ENCODE results near the gene NOX1.

NOX1 gene

DNA sequence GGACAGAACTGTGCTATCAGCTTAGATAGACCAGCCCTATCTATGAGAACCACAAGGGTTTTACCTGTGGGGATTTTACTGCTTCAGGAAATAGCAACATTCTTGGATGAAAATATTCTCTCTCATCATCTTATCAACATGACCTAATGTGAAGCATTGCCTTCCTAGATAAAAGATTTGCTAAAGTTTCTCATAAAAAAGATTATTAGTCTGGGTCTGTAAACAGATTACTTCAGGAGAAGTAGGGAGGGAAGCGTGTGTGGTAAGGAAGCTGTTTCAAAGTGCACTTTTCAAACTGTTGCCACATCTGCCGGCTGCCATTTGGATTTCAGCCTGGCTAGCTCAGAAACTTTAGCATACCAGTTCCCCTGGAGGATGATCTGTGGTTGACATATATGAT lies at the start of gene NOX1:
Gene NOX1, minus strand, starts transcription at position 35 of the 400 bp plus-strand sequence. CDS start 220 bp downstream, outside the sequence.
- DNase-seq: no peak

DNA sequence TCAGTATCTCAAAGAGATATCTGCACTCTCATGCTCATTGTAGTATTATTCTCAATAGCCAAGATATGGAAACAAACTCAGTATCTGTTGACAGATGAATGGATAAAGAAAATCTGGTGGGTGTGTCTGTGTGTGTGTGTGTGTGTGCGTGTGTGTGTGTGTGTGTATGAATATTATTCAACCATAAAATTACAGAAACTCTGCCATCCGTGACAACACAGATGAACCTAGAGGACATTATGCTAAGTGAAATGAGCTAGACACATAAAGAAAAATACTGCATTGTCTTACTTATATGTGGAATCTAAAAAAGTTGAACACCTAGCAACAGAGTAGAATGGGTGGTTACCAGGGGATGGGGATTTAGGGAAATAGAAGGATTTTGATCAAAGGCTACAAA lies 41.4 kb upstream of the NOX1 start:
- no peak for DNase-seq

DNA sequence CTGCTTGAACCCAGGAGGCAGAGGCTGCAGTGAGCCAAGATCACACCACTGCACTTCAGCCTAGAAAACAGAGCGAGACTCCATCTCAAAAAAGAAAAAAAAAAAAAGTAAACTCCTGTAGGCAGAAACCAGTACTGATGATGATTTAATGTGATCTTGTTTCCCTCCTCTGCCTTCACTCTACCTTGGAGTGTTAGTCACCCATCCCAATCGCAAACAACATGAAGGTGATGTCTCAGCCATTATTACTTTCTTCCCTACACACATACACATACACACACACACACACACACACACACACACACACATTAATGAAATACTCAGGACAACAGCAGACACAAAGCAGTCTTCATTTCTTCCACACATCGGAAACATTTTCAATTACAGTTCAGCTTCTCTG lies 39.0 kb upstream of the NOX1 start:
- DNase-seq: no peak

DNA sequence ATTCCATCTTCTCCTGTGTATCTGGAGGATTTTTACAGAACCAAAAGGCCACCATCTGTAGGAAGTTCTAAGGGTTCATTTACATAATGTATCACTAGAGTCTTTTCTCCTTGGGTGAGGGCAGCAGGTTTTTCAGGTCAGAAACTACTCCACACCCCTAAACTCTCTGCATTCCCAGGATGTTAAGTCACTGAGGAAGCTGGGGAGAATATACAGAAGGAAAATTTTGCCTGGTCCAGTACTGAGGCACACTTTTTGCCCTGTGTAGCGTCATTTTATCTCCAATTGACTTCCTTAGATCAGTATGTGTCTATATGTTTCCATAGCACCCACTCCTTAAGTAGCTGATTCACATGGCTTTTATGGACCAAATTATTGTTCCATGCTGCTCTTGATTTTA lies 37.6 kb upstream of the NOX1 start:
- no peak for DNase-seq

DNA sequence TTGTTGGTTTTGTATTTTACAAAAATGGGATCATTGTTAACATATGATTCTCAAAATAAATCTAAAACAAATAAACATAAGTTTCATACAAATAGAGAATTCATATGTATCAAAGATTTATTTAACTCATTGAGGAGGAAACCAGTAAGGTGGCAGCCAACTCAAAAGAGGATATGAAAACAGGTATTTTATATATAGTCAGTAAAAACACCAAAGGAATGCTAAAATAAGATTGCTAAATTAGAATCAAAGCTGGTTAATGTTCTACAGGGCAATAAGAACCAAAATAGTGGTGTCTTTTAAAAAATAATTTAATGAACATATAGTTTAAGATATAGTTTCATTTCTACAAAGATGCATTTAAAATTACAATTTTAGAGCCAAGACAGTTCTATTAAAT lies 31.5 kb upstream of the NOX1 start:
- DNase-seq: no peak

DNA sequence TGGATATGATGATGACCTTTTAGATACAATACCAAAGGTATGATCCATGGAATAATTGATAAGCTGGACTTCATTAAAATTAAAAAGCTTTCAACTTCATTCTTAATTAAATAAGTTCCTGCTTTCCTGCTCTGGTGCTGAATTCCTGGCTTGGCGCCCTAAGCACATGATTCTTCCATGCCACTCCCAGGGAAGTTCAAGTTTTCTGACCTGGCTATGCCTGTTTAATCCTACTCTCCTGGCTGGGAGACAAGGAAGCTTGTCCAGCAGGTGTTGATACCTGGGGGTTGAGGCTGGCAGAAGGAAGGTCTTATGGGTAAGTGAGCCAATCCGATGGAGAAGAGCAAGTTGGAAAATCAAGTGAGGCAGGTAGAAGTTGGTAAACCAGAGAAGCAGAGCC lies 30.3 kb upstream of the NOX1 start:
- DNase-seq: no peak

DNA sequence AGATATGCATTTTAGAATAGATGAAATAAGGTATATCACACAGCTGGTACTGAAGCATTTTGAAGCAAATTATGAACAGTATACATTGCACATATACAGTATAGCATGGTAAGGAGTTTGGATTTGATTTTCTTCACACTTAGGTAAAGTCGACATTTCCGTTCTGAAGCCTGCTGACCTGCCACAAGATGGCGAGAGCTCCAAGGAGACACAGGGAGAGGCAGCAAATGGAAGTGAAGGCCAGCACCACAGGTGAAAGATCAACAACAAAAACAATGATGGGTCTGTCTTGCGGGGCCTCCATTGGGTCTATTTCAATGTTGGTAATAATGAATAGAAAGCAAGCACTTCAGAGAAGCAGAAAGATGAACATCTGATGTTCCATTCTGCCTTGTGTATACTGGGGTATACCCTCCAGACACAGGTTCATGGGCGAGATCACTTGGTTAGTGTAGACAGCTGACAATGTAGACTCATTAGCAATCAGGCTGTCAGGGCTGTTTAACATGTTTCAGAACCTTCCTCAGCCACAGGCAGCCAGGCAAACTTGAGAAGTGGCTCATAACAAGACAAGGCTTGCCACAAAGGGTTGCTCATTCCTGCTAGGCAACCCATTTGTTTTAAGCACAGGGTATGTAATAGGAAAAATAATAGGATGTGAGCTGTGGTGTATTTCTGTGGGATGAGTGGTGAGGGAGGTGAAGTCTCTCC lies 21.4 kb upstream of the NOX1 start:
- peak; percentile 50 for DNase-seq

DNA sequence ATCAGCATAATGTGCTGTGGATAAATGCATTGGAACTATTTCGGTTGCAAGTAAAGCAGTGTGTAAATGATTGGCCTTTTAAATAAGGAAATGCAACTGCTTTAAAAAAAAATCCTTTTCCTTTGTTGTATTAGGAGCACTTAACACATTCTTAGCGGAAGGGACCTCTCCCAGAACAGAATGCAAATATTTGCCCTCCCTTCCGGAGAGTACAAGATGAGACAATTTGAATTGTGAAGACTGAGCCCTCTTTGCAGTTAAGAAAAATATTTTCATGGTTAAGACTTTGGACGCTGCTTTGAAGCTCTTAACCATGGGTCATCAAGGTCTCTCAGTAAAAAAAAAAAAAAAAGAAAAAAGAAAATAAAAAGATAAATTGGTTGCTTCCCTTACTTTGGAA lies 9.5 kb upstream of the NOX1 start:
- DNase-seq: no peak

DNA sequence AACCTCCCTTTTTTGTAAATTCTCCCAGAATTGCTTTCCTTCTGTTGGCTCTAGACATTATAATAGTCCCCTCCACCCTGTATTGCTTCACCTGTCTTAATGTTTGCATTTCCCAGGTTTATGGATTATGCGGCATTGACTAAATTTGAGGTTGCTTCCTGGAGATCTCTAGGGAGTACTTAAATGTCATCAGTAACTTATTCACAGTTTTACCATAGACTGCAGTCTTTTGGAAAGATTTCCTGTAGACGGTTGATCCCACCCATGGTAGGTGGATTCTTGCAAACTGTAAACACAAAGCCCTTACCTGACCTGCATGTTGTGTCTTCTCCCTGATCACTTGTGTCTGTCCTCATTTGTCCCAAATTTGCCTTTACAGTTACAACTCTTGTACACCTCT lies 6.2 kb upstream of the NOX1 start:
- DNase-seq: no peak

DNA sequence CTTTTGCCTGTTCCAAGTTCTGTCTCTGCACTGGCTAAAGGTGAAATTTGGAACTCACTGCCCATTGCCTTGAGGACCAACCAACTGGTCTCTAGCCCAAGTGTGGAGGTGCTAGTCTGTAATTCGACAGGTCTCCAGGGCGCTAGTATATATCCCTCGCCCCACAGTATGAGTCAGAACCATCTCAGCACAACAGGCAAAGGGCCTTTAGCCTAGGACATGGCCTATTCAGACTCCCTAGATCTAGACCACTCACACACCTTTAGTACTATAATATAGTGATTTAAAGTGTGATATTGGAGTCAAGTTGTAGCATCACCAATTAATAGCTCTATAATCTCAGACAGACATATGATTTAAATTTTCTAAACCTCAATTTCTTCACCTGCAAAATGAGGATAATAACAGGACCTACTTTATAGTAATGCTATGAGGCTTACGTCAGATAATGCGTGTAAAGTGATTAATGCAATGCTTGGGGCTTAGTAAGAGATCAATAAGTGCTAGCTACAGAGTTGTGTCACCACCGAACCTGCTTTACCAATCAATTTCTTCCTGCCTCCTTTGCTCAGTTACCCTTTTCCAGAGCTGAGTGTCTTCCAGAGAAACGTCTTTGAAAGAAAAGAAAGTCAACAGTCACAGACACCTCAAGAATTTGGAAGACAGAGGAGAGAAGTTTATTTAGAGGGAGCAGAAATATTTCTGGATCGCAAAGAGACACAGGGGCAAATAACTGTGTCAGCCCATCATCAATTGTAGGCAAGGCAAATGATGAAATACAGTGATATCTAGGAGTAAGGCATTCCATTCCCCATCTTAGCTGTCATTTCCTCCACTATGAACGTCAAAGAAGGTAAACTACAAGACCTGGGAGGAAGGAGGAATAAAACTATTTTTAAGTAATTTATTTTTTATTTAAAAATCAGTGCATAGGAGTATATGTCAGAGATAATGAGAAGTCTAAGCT lies 2.3 kb downstream of the NOX1 start:
- DNase-seq: no peak

DNA sequence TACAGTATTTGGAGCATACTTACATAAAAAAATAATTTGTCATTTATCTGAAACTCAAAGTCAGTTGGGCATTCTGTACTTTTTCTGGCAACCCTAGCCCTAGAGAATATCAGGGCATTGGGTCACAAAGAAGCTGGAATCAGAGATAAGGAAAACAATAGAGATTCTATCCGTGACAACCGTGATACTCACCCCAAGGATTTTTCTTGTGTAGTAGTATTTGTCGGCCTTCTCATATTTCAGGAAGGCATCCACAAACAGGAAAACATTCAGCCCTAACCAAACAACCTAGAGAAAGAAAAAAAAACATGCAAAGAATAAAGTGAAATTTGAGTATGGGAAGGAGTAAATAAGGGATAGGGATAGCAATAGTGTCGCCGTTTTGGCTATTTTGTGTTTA lies 3.6 kb downstream of the NOX1 start:
- DNase-seq: no peak

DNA sequence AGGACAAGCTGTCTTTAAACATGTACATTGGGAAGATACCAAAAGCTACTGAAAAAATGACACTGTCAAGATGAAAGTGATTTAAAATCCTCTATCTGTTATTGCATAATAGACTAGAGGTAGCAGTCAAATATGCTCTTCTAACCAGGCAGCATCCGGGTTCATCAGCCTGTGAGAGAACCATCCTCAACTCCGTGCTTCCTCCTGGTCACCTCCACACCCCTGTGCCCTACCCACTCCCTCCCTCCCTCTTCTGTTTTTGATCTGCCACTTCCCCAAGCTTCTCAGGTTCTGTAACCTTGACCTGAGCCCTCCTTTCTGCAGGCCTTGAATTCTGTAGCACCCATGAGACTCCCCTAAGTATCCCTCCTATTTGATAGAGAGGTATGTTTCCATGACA lies 5.9 kb downstream of the NOX1 start:
- no peak for DNase-seq

DNA sequence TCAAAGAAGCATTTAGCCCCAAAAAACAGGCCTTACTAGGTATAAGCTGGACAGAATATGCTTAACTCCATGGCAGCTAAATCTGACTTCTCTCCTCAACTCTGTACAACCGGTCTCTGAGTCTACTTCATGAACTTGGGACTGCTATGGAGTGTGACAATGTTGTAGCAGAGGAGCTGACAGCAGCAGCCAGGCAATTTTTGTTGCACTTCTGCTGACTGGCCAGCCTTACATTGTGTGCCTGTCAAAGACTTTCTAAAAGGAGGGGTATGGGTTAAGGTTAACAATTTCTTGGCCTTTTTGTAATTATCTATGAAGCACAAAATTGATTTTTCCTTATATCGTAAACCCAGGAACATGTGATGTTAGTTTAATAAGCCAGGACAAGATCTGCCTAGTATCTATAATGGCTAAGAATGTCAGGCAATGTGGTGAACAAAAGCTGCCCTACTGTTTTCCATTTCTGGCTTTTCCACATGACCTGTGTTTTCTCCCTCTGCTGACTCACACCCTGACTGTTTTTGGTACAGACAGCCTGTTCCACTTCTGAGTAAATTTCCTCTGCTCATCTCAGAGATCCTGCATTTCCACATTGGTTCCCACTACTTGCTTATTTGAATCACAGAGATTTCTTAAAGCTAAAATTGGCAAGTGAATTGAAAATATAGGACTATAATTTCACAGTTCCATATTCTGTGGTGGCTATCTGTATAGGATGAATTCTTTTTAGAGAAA lies 9.3 kb downstream of the NOX1 start:
- no peak for DNase-seq

DNA sequence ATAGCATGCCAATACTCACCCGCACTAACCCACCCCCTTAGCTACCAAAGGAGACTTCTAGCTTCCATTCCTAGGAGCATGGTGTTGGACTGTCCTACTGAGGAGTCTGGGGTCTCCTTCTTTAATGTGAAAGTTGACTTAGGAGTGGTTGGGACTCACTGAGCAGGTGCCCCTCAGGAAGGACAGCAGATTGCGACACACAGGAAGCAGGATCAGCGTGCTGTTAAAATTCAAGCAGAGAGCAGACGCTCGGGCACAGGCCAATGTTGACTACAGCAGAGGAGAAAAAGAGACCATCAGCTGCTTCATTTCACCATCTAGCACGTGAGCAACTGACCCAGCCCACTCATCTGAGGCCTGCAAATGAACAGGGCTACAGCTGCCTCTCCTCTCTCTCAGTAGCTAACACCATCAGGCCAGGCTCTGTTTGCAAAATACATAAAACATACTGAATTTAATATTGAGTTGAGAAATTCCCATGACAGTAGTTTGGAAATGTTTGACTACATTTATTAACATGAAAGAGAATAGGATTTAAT lies 10.8 kb downstream of the NOX1 start:
- no peak for DNase-seq

DNA sequence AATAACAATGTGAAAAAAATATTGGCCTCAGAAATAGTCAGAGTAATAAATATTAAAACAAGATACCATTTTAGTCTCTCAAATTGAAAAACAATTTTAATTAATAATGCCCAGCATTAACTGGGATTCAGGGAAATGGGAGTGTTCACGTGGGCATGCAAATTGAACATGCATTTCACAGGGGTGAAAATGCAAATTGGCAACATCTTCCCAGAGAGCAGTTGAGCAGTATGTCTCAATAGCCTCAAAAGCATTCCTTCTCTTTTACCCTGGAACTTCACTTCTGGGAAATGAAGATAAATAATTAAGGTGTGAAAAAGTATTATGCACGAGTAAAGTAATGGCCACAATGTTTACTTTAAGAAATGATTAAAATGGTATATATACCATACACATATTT lies 21.3 kb downstream of the NOX1 start:
- DNase-seq: no peak

DNA sequence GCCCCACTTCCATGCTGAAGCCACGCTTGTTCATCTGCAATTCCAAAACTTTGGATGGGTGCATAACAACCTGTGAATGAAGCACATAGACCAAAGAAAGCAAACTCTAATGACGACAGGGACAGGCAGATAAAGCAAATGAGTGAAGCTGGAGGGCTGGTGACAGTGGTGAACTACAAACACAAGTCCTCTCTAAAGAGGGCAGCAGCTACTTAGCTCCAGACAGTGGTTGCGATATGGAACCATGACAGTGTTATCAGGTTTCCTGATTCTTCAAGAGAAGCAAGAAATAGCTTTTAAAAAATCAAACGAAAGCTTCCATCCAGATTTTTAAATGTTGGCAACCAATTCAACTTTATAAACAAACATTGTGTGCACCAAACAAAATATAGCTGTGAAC lies 23.8 kb downstream of the NOX1 start:
- DNase-seq: no peak

DNA sequence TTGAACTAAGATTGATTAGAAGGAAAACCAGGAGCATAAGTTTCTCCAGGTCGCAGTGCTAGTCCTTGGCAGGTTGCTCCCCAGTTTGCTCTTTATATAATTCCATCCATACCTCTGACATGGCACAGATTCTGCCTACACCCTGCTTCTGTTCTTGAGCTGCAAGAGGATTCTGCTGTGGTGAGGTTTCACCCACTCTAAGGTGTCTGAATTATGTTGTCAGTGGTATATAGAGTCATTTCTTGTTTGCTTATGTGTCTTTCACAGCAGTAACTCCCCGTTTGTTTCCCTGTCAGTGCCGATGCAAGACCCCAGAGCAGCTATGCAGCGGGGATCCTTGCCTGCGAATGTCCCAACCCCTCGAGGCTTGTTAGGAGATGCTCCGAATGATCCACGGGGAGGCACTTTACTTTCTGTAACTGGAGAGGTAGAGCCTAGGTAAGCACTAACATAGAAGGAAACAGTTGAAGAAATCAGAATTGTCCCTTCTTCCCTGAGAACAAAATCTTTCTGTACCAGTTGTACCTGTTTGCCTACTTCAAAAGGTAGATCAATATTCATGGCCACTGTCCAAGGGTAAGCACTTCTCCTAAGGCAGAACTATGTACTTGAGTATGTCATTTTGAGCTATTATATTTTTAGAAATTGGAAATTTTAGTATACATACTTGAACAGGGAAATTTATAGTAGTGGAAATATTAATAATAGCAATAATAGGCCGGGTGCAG lies 42.8 kb downstream of the NOX1 start:
- DNase-seq: peak; percentile 8

DNA sequence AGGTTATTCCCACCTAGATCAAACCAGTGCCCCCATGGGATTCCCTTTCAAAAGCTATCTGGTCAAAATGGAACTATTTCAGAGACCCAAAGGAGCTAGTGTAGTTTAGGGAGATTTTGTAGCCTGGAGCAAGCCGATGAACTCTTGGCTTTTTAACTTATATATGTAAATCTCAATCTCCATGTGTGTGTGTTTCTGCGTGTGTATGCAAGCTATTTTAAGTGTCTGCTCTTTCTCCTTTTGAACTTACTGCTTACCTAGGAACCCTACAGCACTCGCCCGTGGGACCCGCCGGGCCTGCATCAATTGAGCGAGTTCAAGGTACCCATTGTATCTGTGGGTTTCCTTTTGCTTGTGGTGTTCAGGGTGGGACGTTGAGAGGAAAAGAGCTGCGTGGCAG lies 43.6 kb downstream of the NOX1 start:
- DNase-seq: peak; percentile 5

DNA sequence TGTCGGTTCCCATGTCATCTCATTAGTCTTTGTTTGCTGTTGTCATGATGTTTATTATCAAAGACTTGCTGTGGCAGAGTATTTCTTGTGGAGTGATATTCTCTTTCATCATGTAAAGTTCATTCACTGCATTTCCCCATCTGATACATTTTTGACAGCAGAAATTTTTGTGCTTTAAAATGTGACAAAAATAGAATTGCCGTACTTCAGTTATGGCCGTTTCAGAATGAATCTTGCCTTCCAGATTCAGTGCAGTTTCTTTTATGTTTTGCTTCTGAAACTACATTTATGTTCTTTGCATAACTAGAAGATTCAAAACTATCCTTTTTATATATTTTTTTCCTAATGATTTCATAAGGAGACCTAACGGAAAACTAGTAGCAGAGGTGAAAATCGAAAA lies 44.0 kb downstream of the NOX1 start:
- DNase-seq: peak; percentile 10

DNA sequence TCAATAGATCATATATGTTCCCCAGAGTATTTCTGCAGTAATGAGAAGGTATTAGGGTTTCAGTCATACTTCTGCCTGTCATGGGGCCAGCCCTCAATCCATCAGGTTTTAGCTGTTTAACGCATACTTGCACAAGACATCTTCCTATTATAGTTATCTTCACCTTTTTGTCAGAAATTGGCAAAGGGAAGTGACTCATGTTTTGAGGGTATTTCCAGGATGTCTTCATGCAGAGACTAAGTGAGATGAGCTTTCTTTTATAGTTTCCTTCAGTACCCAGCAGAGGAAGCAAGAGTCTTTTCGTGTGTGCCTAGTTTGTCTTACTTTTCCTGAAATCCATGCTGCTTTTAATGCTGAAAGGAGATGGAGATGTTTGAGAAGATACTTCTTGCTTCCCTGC lies 44.4 kb downstream of the NOX1 start:
- peak; percentile 85 for DNase-seq

DNA sequence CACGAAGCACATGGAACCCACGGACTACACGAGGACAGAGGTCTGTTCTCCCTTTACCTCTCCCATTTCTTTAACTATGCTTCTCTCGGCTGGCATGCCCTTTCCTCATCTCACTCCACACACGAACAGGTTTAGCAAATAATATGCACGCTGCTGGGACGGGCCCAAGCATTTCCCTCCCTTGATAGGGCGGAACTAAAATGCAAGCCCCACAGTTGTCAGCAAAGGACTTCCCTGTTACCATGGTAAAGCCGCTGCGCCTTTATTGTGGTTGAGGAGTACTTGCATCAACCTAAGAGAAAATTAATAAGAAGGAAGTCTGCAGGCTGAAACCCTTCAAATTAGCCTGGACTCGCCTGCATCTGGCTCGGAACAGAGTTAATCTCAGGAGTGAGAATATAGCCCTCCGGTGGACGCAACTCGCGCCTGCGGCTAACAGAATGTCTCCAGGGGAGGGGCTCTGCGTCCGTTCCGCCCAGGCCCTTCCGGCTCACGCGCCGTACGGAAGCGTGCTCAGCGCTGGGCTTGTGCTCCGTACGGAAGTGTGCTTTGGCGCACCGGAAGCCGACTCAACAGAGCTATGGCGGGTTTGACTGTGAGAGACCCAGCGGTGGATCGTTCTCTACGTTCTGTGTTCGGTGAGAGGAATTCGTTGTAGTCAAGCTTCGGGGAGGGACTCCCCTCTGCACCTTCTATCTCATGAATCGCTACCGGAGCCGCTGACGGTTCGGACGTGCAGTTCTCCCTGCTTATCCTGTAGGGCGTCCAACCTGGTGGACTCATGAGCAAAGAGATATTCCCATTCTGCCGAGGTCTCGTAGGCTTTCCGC lies 54.1 kb downstream of the NOX1 start, which contains the start of gene CSTF2:
Gene CSTF2, plus strand, starts transcription at position 555 of the 830 bp plus-strand sequence. Its CDS starts 26 bp downstream, at position 581.
- DNase-seq: peak; percentile 88

DNA sequence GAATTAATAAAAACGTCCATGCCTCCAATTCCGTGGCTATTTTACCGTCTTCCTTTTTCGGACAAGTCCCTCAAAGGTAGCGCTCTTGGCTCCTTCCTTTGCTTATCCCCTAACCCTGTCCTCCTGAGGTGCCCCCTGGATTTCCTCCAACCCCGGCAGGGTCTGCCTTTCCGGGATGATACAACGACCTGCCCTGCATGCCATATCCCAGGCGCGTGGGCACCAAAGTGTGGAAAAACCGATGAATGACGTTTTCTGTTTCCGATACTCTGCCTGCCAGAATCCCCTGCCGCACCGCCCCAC lies 54.7 kb downstream of the NOX1 start:
- no peak for DNase-seq

Data from activated CD4-positive, alpha-beta T cell treated with anti-CD3 and anti-CD28 coated beads, Interleukin-10, Interleukin-2, amounts not matched to agents 100 ng/mL and 50 ng/mL, durations not matched to agents 16 hours and 8 hours (primary cell).